GM12878 (cell line): Measurements from ENCODE around the gene CCL7.

Experiments
- CEBPB ChIP-seq, 2 experiments: fragments of 150-350 bp in 1 of 2; IDR thresholded peaks; 2 replicates each; pipeline ENCODE4 v1.6.1; 2012 to 2014; ENCODE audit warnings: low read depth in 2 of 2, low read length in 2 of 2, borderline replicate concordance in 1 of 2, inconsistent platforms in 1 of 2
- ESRRA ChIP-seq: IDR thresholded peaks from 2 replicates; pipeline ENCODE4 v1.6.1; 2012; ENCODE audit warnings: mild to moderate bottlenecking, low read length, improper control_type of control experiment
- IRF3 ChIP-seq: fragments of 450-650 bp; IDR thresholded peaks from 2 replicates; pipeline ENCODE4 v1.6.1; 2014; ENCODE audit warnings: mild to moderate bottlenecking
- NRF1 ChIP-seq: conservative IDR thresholded peaks from 2 replicates; pipeline ENCODE4 v1.6.1; 2011; ENCODE audit warnings: mild to moderate bottlenecking, low read depth, low read length, improper control_type of control experiment
- POLR2A ChIP-seq: IDR thresholded peaks from 2 replicates; pipeline ENCODE4 v1.6.1; 2011; ENCODE audit warnings: low read depth, mild to moderate bottlenecking, low read length
- POLR2AphosphoS5 ChIP-seq: IDR thresholded peaks from 2 replicates; pipeline ENCODE4 v1.6.1; 2011; ENCODE audit warnings: mild to moderate bottlenecking, low read length, inconsistent platforms
- SRF ChIP-seq, 2 experiments: IDR thresholded peaks; 2 replicates each; pipeline ENCODE4 v1.6.1; 2011; ENCODE audit warnings: low read depth in 2 of 2, low read length in 2 of 2, mild to moderate bottlenecking in 1 of 2, moderate library complexity in 1 of 2
- TF ChIP-seq, protein P1 (sequence below), 3 experiments: IDR thresholded peaks in 2 of 3; conservative IDR thresholded peaks in 1 of 3; 2 replicates each; pipeline ENCODE4 v1.5.1; 2011; ENCODE audit warnings: low read depth in 3 of 3, low read length in 3 of 3, mild to moderate bottlenecking in 3 of 3, control low read depth in 2 of 3, moderate library complexity in 2 of 3, inconsistent platforms in 1 of 3, mixed read lengths in 1 of 3; ENCODE audit not compliant: control insufficient read depth in 2 of 3, insufficient read depth in 1 of 3; ENCODE audit errors: extremely low read depth in 1 of 3

DNA sequence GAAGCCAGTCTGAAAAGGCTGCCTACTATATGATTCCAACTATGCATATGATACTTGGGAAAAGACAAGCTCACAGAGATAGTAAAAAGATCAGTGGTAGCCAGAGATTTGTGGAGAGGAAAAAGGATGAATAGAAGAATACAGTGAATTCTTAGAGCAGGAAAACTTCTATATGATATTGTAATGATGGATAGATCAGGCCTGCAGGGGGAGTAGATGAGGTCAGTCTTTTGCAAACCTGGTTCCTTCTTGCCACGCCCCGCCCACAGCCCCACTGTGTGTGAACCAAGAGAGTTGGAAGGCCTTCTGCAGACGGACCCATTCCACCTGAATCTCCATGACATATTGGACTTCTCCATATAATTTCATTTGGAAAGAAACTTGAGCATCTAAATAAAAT is 48.5 kb downstream of the CCL7 start:
- no peak for TF ChIP-seq NRF1
- TF ChIP-seq POLR2A: no peak
- TF ChIP-seq, protein P1, sequence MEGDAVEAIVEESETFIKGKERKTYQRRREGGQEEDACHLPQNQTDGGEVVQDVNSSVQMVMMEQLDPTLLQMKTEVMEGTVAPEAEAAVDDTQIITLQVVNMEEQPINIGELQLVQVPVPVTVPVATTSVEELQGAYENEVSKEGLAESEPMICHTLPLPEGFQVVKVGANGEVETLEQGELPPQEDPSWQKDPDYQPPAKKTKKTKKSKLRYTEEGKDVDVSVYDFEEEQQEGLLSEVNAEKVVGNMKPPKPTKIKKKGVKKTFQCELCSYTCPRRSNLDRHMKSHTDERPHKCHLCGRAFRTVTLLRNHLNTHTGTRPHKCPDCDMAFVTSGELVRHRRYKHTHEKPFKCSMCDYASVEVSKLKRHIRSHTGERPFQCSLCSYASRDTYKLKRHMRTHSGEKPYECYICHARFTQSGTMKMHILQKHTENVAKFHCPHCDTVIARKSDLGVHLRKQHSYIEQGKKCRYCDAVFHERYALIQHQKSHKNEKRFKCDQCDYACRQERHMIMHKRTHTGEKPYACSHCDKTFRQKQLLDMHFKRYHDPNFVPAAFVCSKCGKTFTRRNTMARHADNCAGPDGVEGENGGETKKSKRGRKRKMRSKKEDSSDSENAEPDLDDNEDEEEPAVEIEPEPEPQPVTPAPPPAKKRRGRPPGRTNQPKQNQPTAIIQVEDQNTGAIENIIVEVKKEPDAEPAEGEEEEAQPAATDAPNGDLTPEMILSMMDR (IDR thresholded peaks at IDR 0.05 in 2 of 3, conservative IDR thresholded peaks at IDR 0.05 in 1 of 3; ENCODE audit: control insufficient read depth in 2 of 3, extremely low read depth in 1 of 3, insufficient read depth in 1 of 3, low read depth in 3 of 3, low read length in 3 of 3): peak in 2 of 3 experiments; percentile 16 to 17; a peak in 2 of 6 replicates
- no peak for TF ChIP-seq POLR2AphosphoS5
- TF ChIP-seq CEBPB (IDR thresholded peaks at IDR 0.05; ENCODE audit: borderline replicate concordance in 1 of 2, low read depth in 2 of 2, low read length in 2 of 2): no peak
- no peak for TF ChIP-seq SRF (IDR thresholded peaks at IDR 0.05; ENCODE audit: low read depth in 2 of 2, low read length in 2 of 2)
- no peak for TF ChIP-seq IRF3
- no peak for TF ChIP-seq ESRRA
